ENCODE results near the gene TRMT10A.

The TRMT10A gene

GRCh38 chr4:99563310-99564186, at the start of gene TRMT10A:
Gene TRMT10A (minus strand): TSS chr4:99564039. CDS start chr4:99559338, 4,701 bp downstream.
- DNase-seq = peak; percentile 99

GRCh38 chr4:99612704-99613103, 48.9 kb upstream of the TRMT10A start:
- no peak for DNase-seq

- DNase-seq = no peak
Measured at GRCh38 chr4:99612281-99612680, 48.4 kb upstream of the TRMT10A start.

- DNase-seq = no peak
Measured at GRCh38 chr4:99610605-99611175, 46.9 kb upstream of the TRMT10A start.

GRCh38 chr4:99608417-99608816, 44.6 kb upstream of the TRMT10A start:
- DNase-seq = no peak

- DNase-seq = no peak
Measured at GRCh38 chr4:99606716-99607115, 42.9 kb upstream of the TRMT10A start.

GRCh38 chr4:99594818-99595217, 31.0 kb upstream of the TRMT10A start:
- DNase-seq = no peak

GRCh38 chr4:99593781-99594641, 30.2 kb upstream of the TRMT10A start:
- no peak for DNase-seq

- no peak for DNase-seq
Measured at GRCh38 chr4:99591757-99592156, 27.9 kb upstream of the TRMT10A start.

- DNase-seq = no peak
Measured at GRCh38 chr4:99587803-99588202, 24.0 kb upstream of the TRMT10A start.

GRCh38 chr4:99587309-99587708, 23.5 kb upstream of the TRMT10A start:
- no peak for DNase-seq

GRCh38 chr4:99586797-99587196, 23.0 kb upstream of the TRMT10A start:
- no peak for DNase-seq

GRCh38 chr4:99586322-99586721, 22.5 kb upstream of the TRMT10A start:
- DNase-seq = no peak

- no peak for DNase-seq
Measured at GRCh38 chr4:99585516-99585915, 21.7 kb upstream of the TRMT10A start.

GRCh38 chr4:99578714-99579113, 14.9 kb upstream of the TRMT10A start:
- DNase-seq = no peak

- no peak for DNase-seq
Measured at GRCh38 chr4:99574530-99575324, 10.9 kb upstream of the TRMT10A start, which contains the start of gene MTTP. Gene MTTP (plus strand): TSS chr4:99574824. CDS start chr4:99574910, 86 bp downstream.

GRCh38 chr4:99573735-99574368, 10.0 kb upstream of the TRMT10A start:
- no peak for DNase-seq

- DNase-seq = no peak
Measured at GRCh38 chr4:99572527-99573240, 8.8 kb upstream of the TRMT10A start.

GRCh38 chr4:99571883-99572282, 8.0 kb upstream of the TRMT10A start:
- DNase-seq = no peak

GRCh38 chr4:99564921-99565320, 1.1 kb upstream of the TRMT10A start:
- peak; percentile 42 for DNase-seq

GRCh38 chr4:99552872-99553271, 11.0 kb downstream of the TRMT10A start:
- no peak for DNase-seq
